ENCODE measurements around the gene SPARCL1.

The SPARCL1 gene

DNA sequence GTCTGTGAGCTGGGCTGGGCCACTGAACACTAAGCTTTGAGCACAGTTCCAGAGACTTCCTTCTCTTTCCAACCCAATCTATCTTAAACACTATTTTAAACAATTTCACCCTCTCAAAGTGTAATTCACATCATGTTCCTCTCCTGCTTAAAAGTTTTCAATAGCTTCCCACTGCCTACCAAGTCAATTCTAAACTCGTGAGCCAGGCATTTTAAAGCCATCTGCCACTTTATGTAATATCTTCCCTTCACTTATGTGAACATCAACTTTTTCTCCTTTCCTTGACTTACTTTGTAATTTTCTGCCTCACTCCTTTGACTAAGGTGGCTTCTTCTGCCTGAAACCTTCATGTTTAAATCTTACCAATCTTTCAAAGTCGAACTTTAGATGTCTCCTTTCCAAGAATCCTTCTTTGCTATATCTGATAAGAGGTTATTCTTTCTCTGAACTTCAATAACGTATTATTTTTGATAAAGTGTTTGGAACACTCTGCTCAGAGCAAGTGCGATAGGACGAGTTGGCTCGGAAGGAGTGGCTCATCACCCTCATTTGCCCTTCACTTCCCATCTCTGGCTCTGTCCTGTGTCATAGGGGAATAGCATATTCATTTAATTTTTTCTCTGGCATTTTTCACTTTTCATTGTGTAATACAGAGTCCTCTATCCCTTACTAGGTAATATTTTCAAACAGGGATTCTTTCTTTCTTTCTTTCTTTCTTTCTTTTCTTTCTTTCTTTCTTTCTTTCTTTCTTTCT is 13.0 kb upstream of the SPARCL1 start:
- TF ChIP-seq EZH2 (IDR thresholded peaks at IDR 0.05; ENCODE audit: borderline replicate concordance, low read length): no peak
- no peak for TF ChIP-seq CTCF (IDR thresholded peaks at IDR 0.05; ENCODE audit: low read length)
- no peaks in the 10 kb centered on the region for H4K20me1 ChIP-seq (ENCODE audit: insufficient read depth, low read length)
- H3K79me2 ChIP-seq (ENCODE audit: insufficient read depth, low read length): no peaks in the 10 kb centered on the region
- H2AFZ ChIP-seq (ENCODE audit: low read length): no peak overlapping the region
- no peaks in the 10 kb centered on the region for H3K27me3 ChIP-seq (ENCODE audit: insufficient read depth, low read length)
- no peaks in the 10 kb centered on the region for H3K4me1 ChIP-seq (ENCODE audit: insufficient read depth, low read length, severe bottlenecking)
- no peak overlapping the region for H3K4me2 ChIP-seq (ENCODE audit: low read length)
- no peaks in the 10 kb centered on the region for H3K9me2 ChIP-seq (ENCODE audit: low read depth, low read length)
- no peaks in the 10 kb centered on the region for H3K9me3 ChIP-seq (ENCODE audit: low read length)
- H3K4me3 ChIP-seq (ENCODE audit: low read depth, low read length, poor library complexity, severe bottlenecking): no peak overlapping the region
- no peak overlapping the region for H3K27ac ChIP-seq (ENCODE audit: low read depth, low read length, poor library complexity, severe bottlenecking)
- H3F3A ChIP-seq (ENCODE audit: insufficient read depth, low read length): no peaks in the 10 kb centered on the region
- H3K36me3 ChIP-seq (ENCODE audit: insufficient read depth, low read length): no peaks in the 10 kb centered on the region
- H3K9ac ChIP-seq (ENCODE audit: low read length): no peak overlapping the region

GRCh38 chr4:87541521-87541920 is 12.3 kb upstream of the SPARCL1 start:
- no peaks in the 10 kb centered on the region for H3F3A ChIP-seq (ENCODE audit: insufficient read depth, low read length)
- no peak overlapping the region for H3K9ac ChIP-seq (ENCODE audit: low read length)
- no peaks in the 10 kb centered on the region for H3K27me3 ChIP-seq (ENCODE audit: insufficient read depth, low read length)
- H3K9me2 ChIP-seq (ENCODE audit: low read depth, low read length): no peaks in the 10 kb centered on the region
- H3K27ac ChIP-seq (ENCODE audit: low read depth, low read length, poor library complexity, severe bottlenecking): no peak overlapping the region
- no peak overlapping the region for H3K4me2 ChIP-seq (ENCODE audit: low read length)
- H3K4me1 ChIP-seq (ENCODE audit: insufficient read depth, low read length, severe bottlenecking): no peaks in the 10 kb centered on the region
- no peaks in the 10 kb centered on the region for H3K79me2 ChIP-seq (ENCODE audit: insufficient read depth, low read length)
- no peak overlapping the region for H3K4me3 ChIP-seq (ENCODE audit: low read depth, low read length, poor library complexity, severe bottlenecking)
- H2AFZ ChIP-seq (ENCODE audit: low read length): no peak overlapping the region
- TF ChIP-seq EZH2 (IDR thresholded peaks at IDR 0.05; ENCODE audit: borderline replicate concordance, low read length): no peak
- TF ChIP-seq CTCF (IDR thresholded peaks at IDR 0.05; ENCODE audit: low read length): no peak
- H3K9me3 ChIP-seq (ENCODE audit: low read length): no peaks in the 10 kb centered on the region
- H3K36me3 ChIP-seq (ENCODE audit: insufficient read depth, low read length): no peaks in the 10 kb centered on the region
- no peaks in the 10 kb centered on the region for H4K20me1 ChIP-seq (ENCODE audit: insufficient read depth, low read length)

GRCh38 chr4:87540146-87541058 is 11.2 kb upstream of the SPARCL1 start:
- TF ChIP-seq CTCF (IDR thresholded peaks at IDR 0.05; ENCODE audit: low read length): no peak
- TF ChIP-seq EZH2 (IDR thresholded peaks at IDR 0.05; ENCODE audit: borderline replicate concordance, low read length): no peak
- Histone ChIP-seq H3K9me3 (ENCODE audit: low read length) (no peaks in the 10 kb centered on the region), H3K79me2 (ENCODE audit: insufficient read depth, low read length) (no peaks in the 10 kb centered on the region), H3K27me3 (ENCODE audit: insufficient read depth, low read length) (no peaks in the 10 kb centered on the region), H3K4me2 (ENCODE audit: low read length) (no peak overlapping the region), H4K20me1 (ENCODE audit: insufficient read depth, low read length) (no peaks in the 10 kb centered on the region), H2AFZ (ENCODE audit: low read length) (no peak overlapping the region), H3K9me2 (ENCODE audit: low read depth, low read length) (no peaks in the 10 kb centered on the region), H3K9ac (ENCODE audit: low read length) (no peak overlapping the region), H3K4me1 (ENCODE audit: insufficient read depth, low read length, severe bottlenecking) (no peaks in the 10 kb centered on the region), H3K36me3 (ENCODE audit: insufficient read depth, low read length) (no peaks in the 10 kb centered on the region), H3K4me3 (ENCODE audit: low read depth, low read length, poor library complexity, severe bottlenecking) (no peak overlapping the region), H3K27ac (ENCODE audit: low read depth, low read length, poor library complexity, severe bottlenecking) (no peak overlapping the region), H3F3A (ENCODE audit: insufficient read depth, low read length) (no peaks in the 10 kb centered on the region)

All from OCI-LY1 (cell line).